Measurements from ENCODE around the gene RBFOX1.

RBFOX1 gene

DNA sequence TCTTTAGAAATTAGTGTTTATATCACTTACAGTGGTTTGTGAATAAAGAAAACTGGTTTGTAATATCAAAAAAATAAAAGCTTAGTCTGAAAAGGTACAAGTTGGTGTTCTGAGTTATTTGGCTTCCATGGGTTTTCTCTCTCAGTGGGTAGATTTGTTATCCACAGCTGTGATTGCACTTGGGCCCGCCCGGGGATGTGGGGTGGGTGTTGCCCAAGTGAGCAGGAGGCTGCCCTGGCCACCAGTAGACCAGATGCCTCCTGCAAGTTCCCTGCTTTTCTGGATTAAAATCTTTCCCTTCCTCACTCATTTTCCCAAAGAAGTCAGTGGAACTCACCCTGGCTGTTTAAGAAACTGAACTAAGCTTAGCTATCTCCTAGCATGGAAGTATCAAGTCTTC is 380.6 kb downstream of the RBFOX1 start:
- no peak for DNase-seq

DNA sequence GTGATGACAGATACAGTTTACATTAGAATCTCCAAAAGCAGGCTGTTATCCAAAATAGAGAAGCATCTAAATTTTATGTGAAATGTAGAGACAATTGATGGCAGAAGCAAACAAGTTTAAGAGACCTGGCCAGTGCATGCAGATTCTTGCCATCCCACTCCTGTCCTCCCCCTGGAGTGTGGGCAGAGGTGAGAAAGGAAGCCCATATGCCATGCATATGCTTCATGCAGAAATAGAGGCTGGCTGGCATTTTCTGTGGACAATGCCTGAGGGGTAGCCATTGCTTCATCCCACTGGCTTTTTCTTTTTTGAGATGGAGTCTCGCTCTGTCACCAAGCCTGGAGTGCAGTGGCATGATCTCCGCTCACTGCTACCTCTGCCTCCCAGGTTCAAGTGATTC is 382.1 kb downstream of the RBFOX1 start:
- no peak for DNase-seq

- no peak for DNase-seq
These were observed 384.3 kb downstream of the RBFOX1 start for GRCh38 chr16:7716660-7717550.

DNA sequence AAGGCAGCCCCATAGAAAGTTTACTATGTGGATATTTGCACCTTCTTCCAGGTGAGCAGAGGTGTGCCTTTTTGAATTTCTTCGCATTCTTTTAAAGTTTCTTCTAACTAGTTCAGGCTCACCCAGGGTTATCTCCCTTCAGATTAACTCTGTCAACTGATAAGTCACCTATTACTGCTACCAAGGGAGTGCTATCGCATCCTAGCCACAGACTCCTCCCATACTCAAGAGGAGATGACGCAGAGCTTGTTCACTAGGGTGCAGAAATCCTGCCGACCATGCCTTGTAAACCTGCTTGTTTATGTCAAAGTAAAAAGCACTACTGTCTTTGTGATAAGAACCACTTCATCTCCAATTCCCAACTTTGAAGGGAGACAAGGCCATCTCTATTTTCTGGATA is 390.1 kb downstream of the RBFOX1 start:
- no peak for DNase-seq

DNA sequence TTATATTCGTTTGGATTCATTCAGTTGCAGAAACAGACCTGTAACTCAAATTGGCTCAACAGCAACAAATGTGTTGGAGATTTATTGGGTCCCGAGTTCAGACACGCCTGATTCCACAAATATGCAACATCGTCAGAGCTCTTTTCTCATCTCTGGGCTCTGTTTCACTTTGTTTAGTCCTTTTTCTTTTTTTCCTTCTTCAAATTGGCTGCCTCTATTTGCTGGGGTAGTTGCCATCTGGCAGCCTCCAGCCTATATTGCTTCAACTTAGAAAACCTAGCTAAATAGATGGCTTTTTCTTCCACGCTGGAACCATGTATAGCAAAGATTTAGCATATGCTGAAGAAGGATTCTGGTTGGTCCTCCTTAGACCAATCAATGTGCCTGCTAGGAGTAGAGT is 398.5 kb downstream of the RBFOX1 start:
- no peak for DNase-seq

DNA sequence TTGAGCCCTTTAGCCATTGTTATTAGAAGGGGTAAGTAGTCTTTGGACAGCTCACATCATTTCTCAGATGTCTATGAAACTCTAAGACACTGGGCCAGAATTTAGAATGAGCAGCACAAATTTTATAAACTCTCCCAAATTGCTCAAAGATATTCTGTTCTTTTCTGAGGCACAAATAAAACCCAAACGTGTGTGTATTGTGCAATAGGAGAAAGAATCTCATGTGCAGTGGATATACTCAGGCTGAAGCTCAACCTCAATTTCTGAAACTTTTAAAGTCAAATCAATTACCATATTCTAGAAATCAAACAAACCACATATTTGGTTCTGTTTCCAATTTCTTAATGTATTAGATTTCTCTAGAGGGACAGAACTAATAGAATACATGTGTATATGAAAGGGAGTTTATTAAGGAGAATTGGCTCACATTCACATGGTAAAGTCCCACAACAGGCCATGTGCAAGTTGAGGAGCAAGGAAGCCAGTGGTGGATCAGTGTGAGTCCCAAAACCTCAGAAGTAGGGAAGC is 403.6 kb downstream of the RBFOX1 start:
- no peak for DNase-seq

GRCh38 chr16:7742626-7743025 is 410.0 kb downstream of the RBFOX1 start:
- no peak for DNase-seq

GRCh38 chr16:7744546-7745264 is 412.1 kb downstream of the RBFOX1 start:
- no peak for DNase-seq

DNA sequence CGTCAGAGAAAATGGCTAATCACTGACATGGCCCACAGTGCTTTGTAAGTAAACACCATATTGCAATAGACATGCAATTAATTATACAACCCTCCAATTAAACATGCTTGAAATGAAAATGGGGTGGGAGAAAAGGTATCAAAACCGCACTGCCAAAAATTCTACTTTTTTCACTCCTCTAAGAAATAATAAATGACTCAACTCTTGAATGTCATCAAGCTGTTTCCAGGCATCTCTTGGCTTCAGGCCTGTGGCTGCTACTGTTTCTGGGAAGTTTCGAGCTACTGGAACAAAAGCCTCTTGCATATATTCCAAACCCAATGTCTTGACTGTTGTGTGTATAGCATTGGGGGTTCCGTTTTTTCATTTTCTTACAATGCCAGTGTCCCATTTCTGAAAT is 412.6 kb downstream of the RBFOX1 start:
- DNase-seq: no peak

DNA sequence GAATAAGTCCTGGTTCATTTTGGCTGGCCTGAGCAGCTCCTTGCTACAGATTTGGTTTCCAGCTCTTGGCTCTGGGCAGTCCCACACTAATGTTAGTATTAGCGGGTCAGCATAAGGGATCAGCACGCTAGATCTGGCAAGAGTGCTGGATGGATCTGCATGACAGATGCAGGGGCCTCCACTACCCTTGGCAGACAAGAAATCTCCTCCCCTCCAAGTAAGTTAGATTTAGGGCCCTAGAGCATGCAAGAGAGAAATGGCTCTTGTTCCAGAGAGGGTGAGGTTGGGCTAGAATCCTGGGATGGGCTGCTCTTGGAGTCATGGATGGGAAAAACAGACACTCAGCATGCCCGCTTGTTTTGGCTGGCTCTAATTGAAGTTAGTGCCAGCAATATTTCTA is 414.3 kb downstream of the RBFOX1 start:
- no peak for DNase-seq

GRCh38 chr16:7748522-7748921 is 415.9 kb downstream of the RBFOX1 start:
- DNase-seq: no peak

DNA sequence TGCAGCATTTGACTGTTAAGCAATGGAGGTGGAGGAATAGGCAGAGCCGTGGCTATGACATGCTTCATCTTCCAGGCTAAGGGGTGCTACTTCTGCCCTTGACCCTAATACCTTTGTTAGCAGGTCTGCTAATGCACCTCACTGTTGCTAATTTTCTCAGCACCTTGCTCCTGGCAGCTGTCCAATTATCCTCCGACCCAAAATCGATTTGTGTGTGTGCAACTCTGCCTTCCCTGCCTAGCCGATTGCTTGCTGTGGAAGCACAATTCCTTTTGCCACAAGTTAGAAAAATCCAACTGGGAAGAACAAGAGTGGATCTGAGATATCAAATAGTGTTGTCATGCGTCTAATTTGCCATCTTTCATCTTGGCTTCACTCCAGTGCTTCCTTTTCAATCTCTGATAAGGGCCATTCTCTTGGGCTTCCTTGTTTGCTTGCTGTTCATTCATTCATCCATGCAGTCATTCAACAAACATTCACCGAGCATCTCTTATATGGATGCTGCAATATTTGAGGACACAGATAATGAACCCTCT is 422.8 kb downstream of the RBFOX1 start:
- no peak for DNase-seq
